ENCODE results near the gene SNTB2.

SNTB2 gene

DNA sequence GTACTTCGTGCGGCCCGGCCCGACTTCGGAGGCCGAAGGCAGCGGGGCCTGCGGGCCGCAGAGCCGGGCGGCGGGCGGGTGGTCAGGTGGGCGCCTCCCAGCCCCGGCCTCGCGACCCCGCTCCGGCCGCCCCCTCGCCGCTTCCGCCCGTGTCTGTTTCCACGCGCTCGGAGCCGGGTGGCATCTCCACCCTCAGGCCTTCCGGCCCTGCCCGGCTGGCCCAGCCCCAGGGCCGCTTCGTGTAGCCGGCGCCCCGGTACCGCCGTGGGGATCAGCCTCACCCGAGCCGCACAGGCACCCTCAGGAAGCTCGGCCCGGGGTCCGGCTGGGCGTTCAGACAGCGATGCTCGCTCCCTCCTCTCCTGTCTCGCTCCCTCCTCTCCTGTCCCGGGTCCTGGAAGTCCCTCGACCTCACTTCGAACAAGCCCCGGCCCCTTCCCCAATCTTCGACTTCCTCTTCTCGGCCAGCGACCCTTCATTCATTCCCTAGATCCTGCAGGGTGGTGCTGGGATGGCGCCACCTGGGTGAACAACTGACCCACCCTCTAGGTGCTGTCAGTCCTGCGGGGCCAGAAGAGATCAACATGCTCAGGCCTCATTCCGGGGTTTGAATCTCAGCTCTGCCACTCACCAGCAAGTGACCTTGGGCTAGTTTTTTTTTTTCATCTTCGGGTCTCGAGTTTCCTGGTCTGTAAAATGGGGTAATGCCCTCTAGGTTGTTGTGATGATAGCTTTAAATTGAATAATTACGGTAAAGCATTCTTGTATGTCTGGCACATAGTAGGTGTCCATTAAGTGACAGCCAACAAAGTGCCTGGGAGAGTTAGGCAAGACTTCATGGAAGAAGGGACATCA, 124.8 kb downstream of the SNTB2 start:
- Mint-ChIP-seq H3K9me3 (peaks cover 0 to 5% of the 10 kb centered on the region in 2 donors), H3K27me3 (no peaks in the 10 kb centered on the region), H3K4me3 (peak overlapping the region; percentile 98 to 99), H3K4me1 (peaks cover 45% of the 10 kb centered on the region), H3K27ac (peak overlapping the region; percentile 98 to 99)
- DNase-seq (peak in 1 of 2 donors; percentile 61), ATAC-seq (peak; percentile 77)

DNA sequence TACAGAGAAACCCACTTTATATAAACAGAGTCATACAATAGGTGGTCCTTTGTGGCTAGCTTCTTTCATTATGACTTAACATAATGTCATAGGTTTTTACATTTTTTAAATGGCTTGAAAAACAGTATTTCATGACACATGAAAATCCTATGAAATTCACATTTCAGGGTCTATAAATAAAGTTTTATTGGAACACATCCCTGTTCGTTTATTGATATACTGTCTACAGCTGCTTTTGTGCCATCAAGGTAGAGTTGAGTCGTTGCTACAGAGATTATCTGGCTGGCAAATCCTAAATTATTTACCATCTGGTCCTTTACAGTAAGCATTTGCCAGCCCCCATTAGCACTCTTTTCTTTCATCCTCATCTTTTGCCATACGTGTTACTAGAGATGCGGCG, 126.5 kb downstream of the SNTB2 start:
- peaks cover 47% of the 10 kb centered on the region for H3K4me1 Mint-ChIP-seq
- peak overlapping the region in 1 of 2 donors; percentile 81 for H3K27ac Mint-ChIP-seq
- ATAC-seq (no peak), DNase-seq (no peak)
- H3K9me3 Mint-ChIP-seq, result peaks cover 0 to 5% of the 10 kb centered on the region in 2 donors
- peak overlapping the region; percentile 62 to 67 for H3K4me3 Mint-ChIP-seq
- H3K27me3 Mint-ChIP-seq, result no peaks in the 10 kb centered on the region

DNA sequence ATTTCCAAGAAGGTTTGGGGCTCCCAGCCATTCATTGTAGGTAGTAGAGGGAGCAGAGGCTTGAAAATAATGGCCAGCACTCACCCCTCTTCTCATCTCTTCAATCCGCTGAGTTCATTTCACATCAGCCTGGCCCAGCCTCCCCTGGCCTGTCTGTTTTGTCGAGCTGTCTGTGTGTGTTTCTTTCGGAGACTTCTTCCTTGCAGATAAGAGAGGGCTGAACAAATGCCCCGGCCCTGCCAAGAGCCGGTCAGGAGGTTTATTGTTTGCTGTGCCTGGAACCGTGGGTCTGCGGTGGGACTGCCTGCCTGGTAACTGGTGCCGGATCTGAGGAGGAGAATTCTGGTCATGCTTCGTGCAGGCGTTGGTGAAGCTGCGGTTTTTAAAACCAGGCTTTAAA, 127.6 kb downstream of the SNTB2 start:
- Mint-ChIP-seq H3K4me1 (peaks cover 47% of the 10 kb centered on the region), H3K4me3 (no peak overlapping the region), H3K27me3 (no peaks in the 10 kb centered on the region), H3K27ac (no peak overlapping the region), H3K9me3 (peaks cover 0 to 5% of the 10 kb centered on the region in 2 donors)
- no peak for DNase-seq
- ATAC-seq, result no peak

DNA sequence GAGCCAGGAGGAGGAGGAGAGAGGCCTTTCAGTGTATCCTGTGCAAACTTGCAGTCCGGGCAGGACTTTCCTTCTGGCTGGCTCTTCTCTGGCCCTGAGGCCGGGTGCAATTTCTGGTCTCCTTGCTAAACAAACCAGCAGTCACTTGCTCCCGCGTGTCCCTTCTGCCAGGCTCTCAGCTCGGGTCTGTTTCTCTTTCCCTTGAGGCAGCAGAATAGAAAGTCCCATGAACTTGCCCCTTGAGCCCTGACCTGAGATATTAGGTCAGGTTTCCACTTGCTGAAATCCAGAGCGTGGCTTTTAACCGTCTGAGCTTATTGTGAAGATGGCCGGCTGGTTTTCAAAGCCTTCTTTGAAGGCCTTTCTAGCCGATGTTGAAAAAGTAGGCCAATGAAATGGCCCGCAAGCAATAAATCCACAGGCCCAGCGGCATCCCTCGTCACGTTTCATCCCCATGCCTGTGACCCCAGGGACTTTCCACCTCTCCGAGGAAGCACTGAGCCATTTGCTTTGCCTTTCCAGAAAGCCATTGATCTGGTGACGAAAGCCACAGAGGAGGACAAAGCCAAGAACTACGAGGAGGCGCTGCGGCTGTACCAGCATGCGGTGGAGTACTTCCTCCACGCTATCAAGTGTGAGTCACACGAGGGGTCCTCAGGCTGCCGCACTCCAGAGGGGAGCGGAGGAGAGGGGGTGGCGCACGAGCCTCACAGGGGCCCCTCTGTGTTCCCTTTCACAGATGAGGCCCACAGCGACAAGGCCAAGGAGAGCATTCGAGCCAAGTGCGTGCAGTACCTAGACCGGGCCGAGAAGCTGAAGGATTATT, 128.7 kb downstream of the SNTB2 start:
- Mint-ChIP-seq H3K27ac (no peak overlapping the region), H3K27me3 (no peaks in the 10 kb centered on the region)
- no peak for DNase-seq

DNA sequence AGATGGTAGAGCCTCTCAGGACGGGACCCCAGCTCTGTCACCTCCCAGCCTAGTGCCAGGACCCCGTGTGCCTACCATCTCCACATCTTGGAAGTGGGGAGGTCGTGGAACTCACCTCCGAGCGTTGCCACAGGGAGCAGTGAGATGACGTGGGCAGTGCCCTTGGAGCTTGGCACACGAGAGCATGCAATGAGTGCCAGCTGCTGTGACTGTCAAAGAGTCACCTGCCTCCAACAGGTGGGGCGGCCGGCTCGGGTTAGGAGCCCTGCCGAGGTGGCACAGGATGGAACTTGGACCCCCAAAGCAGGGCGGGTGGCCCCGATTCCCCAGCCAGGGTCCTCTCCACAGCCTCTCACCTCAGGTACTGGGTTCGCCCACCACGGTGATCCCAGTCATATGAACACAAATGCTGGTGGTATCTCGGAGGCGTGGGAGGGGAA, 129.7 kb downstream of the SNTB2 start:
- Mint-ChIP-seq H3K4me1 (peaks cover 44% of the 10 kb centered on the region), H3K27me3 (no peaks in the 10 kb centered on the region), H3K27ac (peak overlapping the region; percentile 23 to 35), H3K4me3 (no peak overlapping the region), H3K9me3 (no peaks in the 10 kb centered on the region)
- DNase-seq, result no peak
- ATAC-seq, result no peak

More for the DNA sequence above, 128.7 kb downstream of the SNTB2 start:
- Mint-ChIP-seq H3K4me1 (peaks cover 42% of the 10 kb centered on the region), H3K9me3 (no peaks in the 10 kb centered on the region), H3K4me3 (no peak overlapping the region)
- ATAC-seq, result no peak

DNA sequence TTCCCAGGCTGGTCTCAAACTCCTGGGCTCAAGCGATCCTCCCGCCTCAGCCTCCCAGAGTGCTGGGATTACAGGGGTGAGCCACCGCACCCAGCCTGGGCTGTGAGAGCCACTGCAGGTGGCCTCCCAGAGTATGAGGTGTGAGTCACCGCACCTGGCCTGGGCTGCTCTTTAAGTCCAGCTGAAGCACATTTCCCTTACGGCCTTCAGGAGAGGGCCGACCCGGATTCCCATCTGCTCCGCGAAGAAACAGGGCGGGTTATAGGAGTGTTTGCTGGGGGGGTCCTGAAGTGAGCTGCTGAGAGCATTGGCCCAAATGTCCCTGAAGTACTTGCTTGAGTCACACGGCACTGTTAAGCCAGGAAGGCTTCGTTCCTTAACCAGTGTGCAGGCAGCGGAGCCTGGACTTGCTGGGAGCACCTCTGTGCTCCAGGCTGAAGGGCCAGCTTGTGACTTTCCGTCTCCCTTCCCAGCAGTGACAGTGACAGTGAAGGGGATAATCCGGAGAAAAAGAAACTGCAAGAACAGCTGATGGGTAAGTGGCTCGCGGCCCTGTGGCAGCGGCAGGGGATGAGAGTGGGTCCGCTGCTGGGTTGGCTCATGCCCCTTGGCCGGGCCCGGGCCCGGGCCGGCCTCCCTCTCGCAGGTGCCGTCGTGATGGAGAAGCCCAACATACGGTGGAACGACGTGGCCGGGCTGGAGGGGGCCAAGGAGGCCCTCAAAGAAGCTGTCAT, 131.4 kb downstream of the SNTB2 start:
- Mint-ChIP-seq H3K4me3 (no peak overlapping the region), H3K4me1 (peaks cover 39% of the 10 kb centered on the region), H3K27me3 (no peaks in the 10 kb centered on the region), H3K27ac (peak overlapping the region in 1 of 2 donors; percentile 84), H3K9me3 (no peaks in the 10 kb centered on the region)
- DNase-seq, result no peak
- no peak for ATAC-seq

DNA sequence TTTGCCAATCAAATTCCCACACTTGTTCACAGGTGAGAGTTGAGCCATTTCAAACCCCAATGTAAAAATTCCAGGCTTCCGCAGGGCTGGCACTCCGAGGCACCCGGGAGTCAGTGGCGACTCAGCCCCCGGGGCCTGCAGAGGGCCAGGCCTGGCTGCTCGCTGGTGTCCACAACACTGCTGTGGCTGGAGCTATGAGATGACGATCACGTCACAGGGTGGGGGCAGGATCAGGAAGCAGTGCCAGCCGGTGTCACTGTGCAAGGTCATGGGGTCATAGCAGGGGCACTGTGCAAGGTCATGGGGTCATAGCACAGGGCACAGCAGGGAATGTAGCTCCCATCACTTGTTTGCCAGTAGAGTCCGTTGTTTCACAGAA, 131.9 kb downstream of the SNTB2 start:
- H3K4me1 Mint-ChIP-seq, result peaks cover 39% of the 10 kb centered on the region

DNA sequence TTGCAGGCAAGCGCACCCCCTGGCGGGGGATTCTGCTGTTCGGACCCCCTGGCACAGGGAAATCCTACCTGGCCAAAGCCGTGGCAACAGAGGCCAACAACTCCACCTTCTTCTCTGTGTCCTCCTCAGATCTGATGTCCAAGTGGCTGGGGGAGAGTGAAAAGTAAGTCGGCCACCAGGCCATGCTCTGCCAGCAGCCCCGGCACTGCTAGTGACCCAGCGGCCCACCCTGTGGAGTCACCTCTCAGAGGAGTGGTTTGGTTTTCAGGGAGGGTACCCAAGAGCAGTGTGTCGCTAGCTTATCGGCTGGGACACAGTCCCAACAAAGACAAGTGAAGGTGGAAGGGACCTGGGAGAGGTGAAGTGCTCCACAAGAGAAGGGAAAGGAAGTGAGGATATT, 132.4 kb downstream of the SNTB2 start:
- Mint-ChIP-seq H3K4me1 (peaks cover 39% of the 10 kb centered on the region), H3K27me3 (no peaks in the 10 kb centered on the region), H3K9me3 (no peaks in the 10 kb centered on the region), H3K4me3 (no peak overlapping the region), H3K27ac (peak overlapping the region in 1 of 2 donors; percentile 87)
- ATAC-seq, result no peak
- no peak for DNase-seq

More for the DNA sequence above, 131.9 kb downstream of the SNTB2 start:
- no peak for DNase-seq
- no peak for ATAC-seq
- Mint-ChIP-seq H3K9me3 (no peaks in the 10 kb centered on the region), H3K27me3 (no peaks in the 10 kb centered on the region), H3K4me3 (no peak overlapping the region), H3K27ac (no peak overlapping the region)

DNA sequence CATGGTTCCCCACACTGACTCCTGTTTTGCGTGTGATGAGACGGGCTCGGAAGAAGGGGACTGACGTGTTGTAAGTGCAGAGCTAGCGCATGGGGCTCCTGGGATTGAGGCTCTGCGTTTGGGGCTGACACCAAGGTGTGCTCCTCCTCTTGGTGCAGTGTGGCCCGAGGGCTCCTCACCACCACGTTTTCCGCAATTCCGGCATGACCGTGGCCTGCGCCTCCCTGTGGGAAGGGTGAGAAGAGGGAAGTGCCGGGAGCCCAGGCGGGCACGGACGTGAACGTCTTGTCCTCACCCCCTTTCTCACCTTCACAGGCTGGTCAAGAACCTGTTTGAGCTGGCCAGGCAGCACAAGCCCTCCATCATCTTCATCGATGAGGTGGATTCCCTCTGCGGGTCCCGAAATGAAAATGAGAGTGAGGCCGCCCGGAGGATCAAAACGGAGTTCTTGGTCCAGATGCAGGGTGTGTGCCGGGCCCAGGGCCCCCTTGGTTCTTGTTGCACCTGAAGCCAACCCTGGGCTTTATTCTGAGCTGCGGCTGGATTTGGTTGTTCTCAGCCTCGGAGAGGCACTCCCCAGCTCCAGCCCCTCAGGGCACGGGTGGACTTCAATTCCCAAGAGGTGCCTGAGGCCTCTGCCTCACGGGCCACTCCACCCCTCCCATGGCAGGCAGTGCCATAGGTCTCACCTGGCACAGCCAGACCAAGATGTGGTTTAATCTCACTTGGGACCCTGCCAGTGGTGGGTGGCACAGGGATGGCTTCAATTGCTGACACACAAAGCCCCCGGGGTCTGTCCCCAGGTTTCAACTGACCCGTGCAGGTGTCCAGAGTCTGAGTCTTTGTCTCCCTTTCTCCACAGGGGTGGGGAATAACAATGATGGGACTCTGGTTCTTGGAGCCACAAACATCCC, 133.1 kb downstream of the SNTB2 start:
- no peak for DNase-seq
- no peak for ATAC-seq
- Mint-ChIP-seq H3K27me3 (no peaks in the 10 kb centered on the region), H3K27ac (peak overlapping the region in 1 of 2 donors; percentile 87), H3K4me3 (no peak overlapping the region), H3K9me3 (no peaks in the 10 kb centered on the region), H3K4me1 (peaks cover 44% of the 10 kb centered on the region)

DNA sequence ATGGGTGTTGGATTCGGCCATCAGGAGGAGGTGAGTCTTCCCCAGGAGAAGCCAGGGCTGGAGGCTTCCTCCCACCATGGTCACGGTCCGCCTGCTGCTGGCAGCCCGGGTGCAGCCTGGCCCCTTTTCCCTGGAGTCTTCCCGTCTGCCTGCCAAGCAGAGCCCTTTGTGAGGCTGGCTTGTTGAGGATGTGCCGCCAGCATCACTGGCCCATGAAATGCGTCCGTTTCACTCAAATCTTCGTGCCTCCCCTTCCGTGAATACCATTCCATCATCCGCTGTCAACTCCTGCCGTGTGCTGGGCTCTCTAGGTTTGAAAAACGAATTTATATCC, 133.7 kb downstream of the SNTB2 start:
- Mint-ChIP-seq H3K4me3 (no peak overlapping the region), H3K27ac (peak overlapping the region in 1 of 2 donors; percentile 94), H3K4me1 (peaks cover 50% of the 10 kb centered on the region), H3K9me3 (no peaks in the 10 kb centered on the region), H3K27me3 (no peaks in the 10 kb centered on the region)
- ATAC-seq, result no peak
- no peak for DNase-seq

DNA sequence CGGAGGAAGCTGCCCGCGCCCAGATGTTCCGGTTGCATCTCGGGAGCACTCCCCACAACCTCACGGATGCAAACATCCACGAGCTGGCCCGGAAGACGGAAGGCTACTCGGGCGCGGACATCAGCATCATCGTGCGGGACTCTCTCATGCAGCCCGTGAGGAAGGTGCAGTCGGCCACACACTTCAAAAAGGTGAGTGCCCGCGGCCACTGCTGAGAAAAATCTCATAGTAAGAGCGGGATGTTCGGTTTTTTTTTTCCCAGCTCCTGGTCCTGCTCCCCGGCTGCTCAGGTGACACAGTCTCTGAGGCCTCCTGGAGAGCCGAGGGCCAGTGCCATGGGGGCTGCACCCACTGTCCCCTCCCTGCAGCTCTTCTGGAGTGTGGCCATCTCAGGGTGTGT, 134.1 kb downstream of the SNTB2 start:
- Mint-ChIP-seq H3K9me3 (no peaks in the 10 kb centered on the region), H3K27me3 (no peaks in the 10 kb centered on the region), H3K4me3 (no peak overlapping the region), H3K4me1 (peaks cover 50% of the 10 kb centered on the region), H3K27ac (peak overlapping the region in 1 of 2 donors; percentile 94)
- ATAC-seq (no peak), DNase-seq (no peak)

DNA sequence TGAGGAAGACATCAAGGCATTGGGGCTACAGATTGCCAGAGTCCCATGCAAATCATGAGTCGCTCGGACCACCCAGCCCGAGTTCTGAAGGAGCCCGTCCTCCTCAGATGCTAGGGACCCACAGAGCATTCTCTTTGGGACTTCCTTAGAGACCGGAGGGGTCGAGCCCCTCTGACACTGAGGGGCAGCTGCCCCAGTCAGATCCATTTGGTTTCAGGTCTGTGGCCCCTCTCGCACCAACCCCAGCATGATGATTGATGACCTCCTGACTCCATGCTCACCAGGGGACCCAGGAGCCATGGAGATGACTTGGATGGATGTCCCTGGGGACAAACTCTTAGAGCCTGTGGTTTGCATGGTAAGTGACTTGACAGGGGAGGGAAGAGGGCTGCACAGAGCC, 135.4 kb downstream of the SNTB2 start:
- peak overlapping the region in 1 of 2 donors; percentile 5 for H3K27ac Mint-ChIP-seq
- H3K4me1 Mint-ChIP-seq, result peaks cover 55% of the 10 kb centered on the region
- H3K4me3 Mint-ChIP-seq, result no peak overlapping the region
- DNase-seq (no peak), ATAC-seq (no peak)
- no peaks in the 10 kb centered on the region for H3K9me3 Mint-ChIP-seq
- H3K27me3 Mint-ChIP-seq, result no peaks in the 10 kb centered on the region

DNA sequence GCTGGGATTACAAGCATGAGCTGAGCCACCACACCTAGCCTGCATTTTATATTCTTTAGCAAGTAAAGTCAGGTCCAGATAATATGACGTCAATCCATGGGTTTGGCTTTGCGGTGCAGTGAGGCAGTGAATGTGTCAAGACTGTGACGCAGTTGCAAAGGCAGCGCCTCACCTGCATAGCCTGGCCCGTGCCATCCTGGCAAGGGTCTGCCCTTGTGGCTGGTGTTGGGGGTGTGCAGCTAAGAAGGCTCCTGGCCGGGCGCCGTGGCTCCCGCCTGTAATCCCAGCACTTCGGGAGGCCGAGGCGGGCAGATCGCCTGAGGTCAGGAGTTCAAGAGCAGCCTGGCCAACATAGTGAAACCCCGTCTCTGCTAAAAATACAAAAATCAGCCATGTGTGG, 136.5 kb downstream of the SNTB2 start:
- DNase-seq, result no peak
- H3K9me3 Mint-ChIP-seq, result no peaks in the 10 kb centered on the region
- ATAC-seq, result no peak
- no peak overlapping the region for H3K4me3 Mint-ChIP-seq
- no peaks in the 10 kb centered on the region for H3K27me3 Mint-ChIP-seq
- peak overlapping the region in 1 of 2 donors; percentile 84 for H3K27ac Mint-ChIP-seq
- peaks cover 62% of the 10 kb centered on the region for H3K4me1 Mint-ChIP-seq

DNA sequence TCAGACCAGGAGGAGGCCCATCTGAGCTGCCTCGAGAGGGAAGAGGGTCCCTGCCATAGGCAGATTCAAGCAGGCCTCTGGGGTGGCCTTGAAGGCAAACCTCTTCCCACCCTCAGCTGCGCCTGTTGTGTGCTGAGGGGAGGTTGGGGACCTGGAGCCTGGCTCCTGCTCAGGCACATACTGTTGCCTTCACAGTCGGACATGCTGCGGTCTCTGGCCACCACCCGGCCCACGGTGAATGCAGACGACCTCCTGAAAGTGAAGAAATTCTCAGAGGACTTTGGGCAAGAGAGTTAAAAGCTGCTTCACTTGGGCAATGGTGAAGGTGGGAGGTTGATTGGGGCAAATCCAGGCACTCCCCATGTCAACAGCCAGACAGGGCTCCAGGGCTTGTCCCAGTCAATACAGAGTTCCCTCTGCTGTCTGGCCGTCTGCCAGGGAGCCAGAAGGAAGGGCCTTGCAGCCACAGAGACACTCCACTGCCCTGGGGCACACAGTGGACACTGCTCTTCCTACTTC, 137.1 kb downstream of the SNTB2 start:
- DNase-seq (no peak), ATAC-seq (no peak)
- Mint-ChIP-seq H3K9me3 (no peaks in the 10 kb centered on the region), H3K4me3 (no peak overlapping the region), H3K27me3 (no peaks in the 10 kb centered on the region), H3K4me1 (peaks cover 68% of the 10 kb centered on the region), H3K27ac (peak overlapping the region in 1 of 2 donors; percentile 81)

All from stimulated activated naive CD8-positive, alpha-beta T cell treated with anti-CD3 and anti-CD28 coated beads, Interleukin-15, amount 100 ng/mL, for 72 hours (primary cell).